CD4-positive, alpha-beta T cell treated with Interleukin-1 beta for 1 hour (primary cell): ENCODE results near the gene GPR137B.

Experiments
- DNase-seq, 2 donors: peaks; one replicate each; pipeline ENCODE4 v3.0.0-alpha.2; 2020 to 2022

Gene GPR137B

GRCh38 chr1:236114076-236114747, 28.1 kb upstream of the GPR137B start:
- no peak for DNase-seq

DNA sequence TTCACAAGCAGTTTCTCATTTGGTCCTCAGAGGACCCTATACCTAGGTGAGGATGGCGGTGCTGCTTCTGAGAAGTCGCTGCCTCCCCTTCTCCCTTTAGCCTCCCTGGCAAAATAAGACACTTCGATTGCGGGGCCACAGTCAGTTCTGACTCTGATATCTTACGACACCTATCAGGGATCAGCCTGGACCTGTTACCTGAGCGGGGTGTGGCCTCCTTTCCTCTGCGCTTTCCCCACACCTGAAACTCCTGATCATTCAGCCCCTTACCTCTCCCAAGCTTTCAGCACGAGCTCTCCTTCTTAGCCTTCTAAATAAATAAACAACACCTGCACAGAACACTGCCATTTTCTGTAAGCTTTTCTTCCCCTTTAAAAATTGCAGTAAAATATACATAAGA, 24.6 kb upstream of the GPR137B start:
- DNase-seq: no peak

DNA sequence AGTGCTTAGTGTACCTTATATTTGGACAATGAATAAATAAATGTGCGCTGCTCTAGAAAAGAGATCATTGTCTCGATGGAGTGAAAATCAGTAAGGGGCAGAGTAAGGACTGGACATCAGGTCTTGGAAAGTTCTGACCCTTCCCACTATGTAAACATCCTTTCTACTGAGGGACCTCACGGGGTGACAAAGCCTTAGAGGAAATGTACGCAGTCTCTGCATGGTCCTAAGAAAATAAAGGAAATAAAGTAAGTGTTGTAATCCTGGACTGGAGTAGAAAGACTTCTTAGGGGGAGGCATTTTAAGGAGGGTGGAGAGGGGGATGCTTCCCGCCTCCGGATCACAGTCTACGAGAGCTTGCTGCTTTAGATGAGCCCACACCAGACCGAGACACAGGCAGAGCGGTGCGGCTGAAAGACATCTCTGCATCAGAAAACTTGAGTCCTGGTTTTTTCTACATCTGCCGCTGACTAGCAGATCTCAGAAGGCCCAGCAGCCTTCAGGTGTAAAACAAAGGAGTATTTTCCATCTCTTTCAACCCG, 22.3 kb upstream of the GPR137B start:
- no peak for DNase-seq

GRCh38 chr1:236120721-236121153, 21.6 kb upstream of the GPR137B start:
- peak in 1 of 2 donors; percentile 11 for DNase-seq

DNA sequence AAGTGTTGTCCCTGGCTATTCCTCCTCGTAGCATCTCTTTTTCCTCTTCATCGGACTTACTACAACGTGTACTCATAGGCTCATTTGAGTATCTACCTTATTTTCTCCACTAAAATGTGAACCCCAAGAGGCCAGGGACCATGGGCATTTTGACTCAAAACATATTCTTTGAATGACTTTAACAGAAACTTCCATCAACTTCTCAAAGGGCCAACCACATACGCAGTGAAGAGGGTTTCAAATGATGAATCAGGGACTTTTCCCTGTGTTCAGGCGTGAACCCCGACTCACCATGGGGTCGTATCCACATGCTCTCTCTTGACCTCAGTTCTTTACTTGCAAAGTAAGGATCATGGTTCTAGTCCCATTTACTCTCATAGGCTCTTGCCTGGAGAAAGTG, 20.2 kb upstream of the GPR137B start:
- DNase-seq: no peak

- DNase-seq: no peak
These were observed 18.8 kb upstream of the GPR137B start for GRCh38 chr1:236123563-236123962.

DNA sequence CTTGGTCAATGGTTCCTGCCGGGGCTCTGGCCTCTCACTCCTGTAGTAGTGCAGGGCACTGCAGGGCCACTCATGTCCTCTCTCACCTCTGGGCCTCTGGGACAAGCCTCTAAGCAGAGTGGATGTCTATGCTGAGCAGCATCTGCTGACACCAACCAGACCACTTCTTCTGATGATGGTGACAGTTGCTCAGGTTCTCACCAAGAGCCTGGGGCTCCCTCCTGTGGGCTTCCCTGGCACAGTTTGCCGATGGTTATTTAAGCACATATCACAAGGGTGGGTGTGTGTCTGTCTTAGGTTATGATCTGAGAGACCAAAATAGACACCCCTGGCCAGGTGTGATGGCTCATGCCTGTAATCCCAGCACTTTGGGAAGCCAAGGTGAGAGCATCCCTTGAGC, 17.4 kb upstream of the GPR137B start:
- no peak for DNase-seq

- DNase-seq: no peak
These were observed 15.3 kb upstream of the GPR137B start for GRCh38 chr1:236127045-236127444.

DNA sequence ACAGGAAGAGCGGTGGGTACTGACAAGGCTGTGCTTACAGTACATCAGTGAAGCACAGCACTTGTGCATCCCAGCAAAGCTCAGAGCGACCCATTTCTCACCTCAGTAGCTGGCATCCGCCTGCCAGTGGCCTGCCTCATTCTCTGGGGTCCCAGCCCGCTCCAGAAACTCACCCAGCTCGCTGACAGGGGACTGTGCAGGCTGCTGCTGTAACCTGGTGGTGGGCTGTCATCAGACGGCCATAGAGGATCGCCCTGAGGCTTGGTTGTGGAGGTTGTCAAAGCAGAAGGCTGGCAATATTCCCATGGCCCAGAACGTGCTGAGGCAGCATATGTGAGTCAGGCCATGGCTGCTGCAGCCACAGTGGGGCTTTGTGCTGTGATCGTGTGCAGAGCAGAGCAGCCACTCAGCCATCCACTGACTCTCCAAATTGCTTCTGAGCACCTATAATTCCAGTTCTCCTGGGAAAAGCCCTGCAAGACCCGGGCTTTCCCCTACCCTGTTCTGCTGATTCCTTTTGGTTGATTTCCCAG, 13.6 kb upstream of the GPR137B start:
- DNase-seq: no peak

GRCh38 chr1:236129306-236129705, 13.0 kb upstream of the GPR137B start:
- no peak for DNase-seq

- no peak for DNase-seq
These were observed 12.0 kb upstream of the GPR137B start for GRCh38 chr1:236130372-236130771.

- no peak for DNase-seq
These were observed 10.4 kb upstream of the GPR137B start for GRCh38 chr1:236131916-236132315.

- DNase-seq: no peak
These were observed 9.8 kb upstream of the GPR137B start for GRCh38 chr1:236132420-236133046.

DNA sequence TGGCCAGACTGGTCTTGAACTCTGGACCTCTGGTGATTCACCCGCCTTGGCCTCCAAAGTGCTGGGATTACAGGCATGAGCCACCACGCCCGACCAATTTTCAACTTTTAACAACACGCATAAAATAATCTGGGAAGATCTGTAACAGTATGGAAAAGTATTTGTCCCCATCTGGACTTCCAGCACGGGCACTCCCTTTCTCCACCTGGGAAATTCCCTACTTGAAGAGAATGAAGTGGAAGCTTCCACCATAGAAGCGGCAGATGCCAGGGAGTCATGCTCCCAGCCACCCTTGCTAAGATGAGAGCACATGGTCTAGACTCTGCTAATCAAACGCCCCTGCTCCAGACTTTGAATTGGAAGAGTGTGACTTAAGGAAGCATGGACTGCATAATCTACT, 9.0 kb upstream of the GPR137B start:
- DNase-seq: no peak

- DNase-seq: no peak
These were observed 8.5 kb upstream of the GPR137B start for GRCh38 chr1:236133802-236134201.

DNA sequence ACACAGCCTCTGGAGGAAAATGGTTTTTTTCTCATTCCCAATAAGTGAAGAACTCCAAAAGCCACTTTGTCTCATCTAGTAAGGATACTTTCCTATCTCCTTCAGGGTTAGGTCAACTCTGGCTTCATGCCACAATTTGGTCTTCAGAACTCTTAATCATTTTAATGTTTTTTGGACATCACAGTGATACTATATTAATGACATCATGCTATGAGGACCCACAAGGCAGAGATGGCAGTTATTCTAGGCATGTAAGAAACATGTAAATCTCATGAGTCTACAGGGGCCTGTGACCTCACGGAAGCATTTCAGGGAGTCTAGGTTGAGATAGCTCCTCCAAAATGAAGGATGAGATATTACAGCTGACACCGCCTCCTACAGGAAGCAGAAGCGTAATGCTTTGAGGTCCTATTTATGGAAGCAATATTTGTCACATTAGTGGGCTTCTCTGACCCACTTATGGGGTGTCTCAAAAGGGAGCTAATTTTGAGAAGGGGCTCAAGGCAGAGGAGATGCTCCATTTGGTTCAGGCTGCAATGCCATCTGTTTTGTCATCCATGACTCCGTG, 5.0 kb upstream of the GPR137B start:
- DNase-seq: no peak

DNA sequence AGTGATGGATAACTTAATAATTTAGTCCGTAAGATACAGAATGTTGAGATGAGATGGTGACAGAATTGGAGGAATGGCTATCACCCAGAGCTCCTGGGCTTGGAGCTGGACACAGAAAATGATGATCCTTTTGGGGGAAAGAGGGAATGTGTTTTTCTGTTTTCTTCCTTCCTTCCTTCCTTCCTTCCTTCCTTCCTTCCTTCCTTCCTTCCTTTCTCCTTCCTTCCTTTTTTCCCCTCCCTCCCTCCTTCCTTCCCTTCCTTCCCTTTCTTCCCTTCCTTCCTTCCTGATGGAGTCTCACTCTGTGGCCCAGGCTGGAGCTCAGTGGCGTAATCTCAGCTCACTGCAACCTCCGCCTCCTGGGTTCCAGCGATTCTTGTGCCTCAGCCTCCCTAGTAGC, 2.8 kb upstream of the GPR137B start:
- no peak for DNase-seq

GRCh38 chr1:236140705-236141446, 1.5 kb upstream of the GPR137B start:
- DNase-seq: no peak

DNA sequence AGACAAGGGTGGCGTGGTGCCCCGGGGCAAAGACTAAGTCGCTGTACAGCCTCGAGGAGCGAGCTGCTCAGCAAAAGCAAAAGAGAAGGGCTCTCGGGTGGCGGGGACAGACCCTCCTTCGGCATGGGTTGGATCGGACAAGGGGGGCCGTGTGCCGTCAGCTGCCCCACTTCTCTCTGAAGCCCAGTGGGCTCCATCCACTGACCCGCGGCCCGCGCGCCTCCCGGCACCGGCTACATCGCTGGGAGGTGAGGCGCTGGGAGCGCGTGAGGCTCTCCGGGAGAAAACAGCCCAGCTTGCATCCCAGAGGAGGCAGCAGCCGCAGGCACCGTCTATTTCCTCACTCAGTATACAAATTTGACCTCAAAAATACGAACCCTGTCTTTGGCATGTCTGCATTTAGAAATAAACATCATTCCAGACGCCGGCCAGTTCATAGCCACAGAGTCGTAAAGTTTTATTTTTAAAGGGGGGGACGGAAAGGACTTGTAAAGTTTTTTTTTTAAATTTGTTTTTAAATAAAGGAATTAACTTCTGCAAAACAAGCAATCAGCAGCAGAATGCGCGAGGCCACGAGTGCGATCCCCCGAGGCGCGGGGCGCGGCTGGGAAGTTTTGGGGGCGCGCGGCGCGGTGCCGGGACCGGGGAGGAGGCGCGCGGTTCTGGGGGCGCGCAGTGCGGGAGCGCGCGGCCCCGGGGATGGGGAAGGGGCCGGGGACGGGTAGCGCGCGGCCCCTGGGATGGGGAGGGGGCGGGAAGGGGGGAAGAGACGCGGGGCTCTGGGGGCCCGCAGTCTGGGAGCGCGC, 689 bp upstream of the GPR137B start:
- DNase-seq: peak in 1 of 2 donors; percentile 13

- peak in 1 of 2 donors; percentile 12 for DNase-seq
These were observed 987 bp downstream of the GPR137B start for GRCh38 chr1:236143104-236143948.

DNA sequence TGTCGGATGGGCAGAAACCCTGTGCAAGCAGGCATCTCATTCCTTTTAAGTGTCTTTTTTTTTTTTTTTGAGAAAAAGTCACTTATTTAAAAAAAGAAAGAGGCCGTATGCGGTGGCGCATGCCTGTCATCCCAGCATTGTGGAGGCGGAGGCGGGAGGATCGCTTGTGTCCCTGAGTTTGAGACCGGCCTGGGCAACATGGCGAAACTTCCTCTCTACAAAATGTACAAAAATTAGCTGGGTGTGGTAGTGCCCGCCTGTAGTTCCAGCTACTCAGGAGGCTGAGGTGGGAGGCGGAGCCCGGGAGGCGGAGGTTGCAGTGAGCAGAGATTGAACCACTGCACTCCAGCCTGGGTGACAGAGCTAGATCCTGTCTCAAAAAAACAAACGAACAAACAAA, 1.7 kb downstream of the GPR137B start:
- DNase-seq: no peak
